Lower leg skin (tissue), 4 donors: Measurements from ENCODE around the gene KCNJ2. TPM values are rescaled to one million over a fixed set of nuclear protein-coding genes. Genes with fewer than 3 reads are reported as not detected.

Experiments
- DNase-seq, 2 donors: peaks; one replicate each; pipeline ENCODE4 v3.0.0-alpha.2; 2019; ENCODE audit warnings: low spot score in 2 of 2
- H3K4me3 ChIP-seq: fragments of 200-600 bp; sonication (generic); 2 replicates; pipeline ENCODE4 v1.5.1; 2017; ENCODE audit warnings: mild to moderate bottlenecking, low read depth; ENCODE audit not compliant: poor library complexity, severe bottlenecking
- CTCF ChIP-seq, 3 donors: fragments of 450-650 bp; IDR thresholded peaks; one replicate each; pipeline ENCODE4 v1.5.1; 2016; ENCODE audit warnings: antibody characterized with exemption in 3 of 3, mild to moderate bottlenecking in 3 of 3, moderate library complexity in 2 of 3
- POLR2A ChIP-seq, 2 donors: fragments of 450-650 bp; IDR thresholded peaks; one replicate each; pipeline ENCODE4 v1.6.1; 2016 to 2017; ENCODE audit warnings: antibody characterized with exemption in 2 of 2, mild to moderate bottlenecking in 1 of 2, moderate library complexity in 1 of 2
- WGBS, 2 donors: methylation state at CpG; one replicate each; pipeline ENCODE4 v1.1.5; 2018; 5-methylcytosine and 5-hydroxymethylcytosine counted together
- intact Hi-C: fragments of 100-400 bp; cut with DNase I; formaldehyde crosslinking; loops from one replicate; pipeline ENCODE4 v1.15.0; 2023; ENCODE audit warnings: low total_unique reads
- total RNA-seq, 4 donors: library from RNA; depleted of rRNA; stranded (reverse); fragments of >200 nt; gene quantifications; one replicate each; pipeline ENCODE4 v1.1.0, GENCODE V29; 2016

The KCNJ2 gene
- 10 to 100 TPM in 2 of 4 donors, 1 to 10 TPM in 2; 5.6 to 11.4 (median 9.7) TPM for total RNA-seq

GRCh38 chr17:70168977-70169708 lies at the start of gene KCNJ2:
Gene KCNJ2 (plus strand): TSS chr17:70169532. CDS start chr17:70175040, 5,508 bp downstream.
- peak within 1 kb of the TSS; percentile 41 for H3K4me3 ChIP-seq
- DNase-seq, result peak; percentile 77 to 96
- WGBS, 2 donors, result 0% methylated on average over 40 to 61 of the region's 67 CpGs
- peak in 1 of 2 donors; percentile 9 for TF ChIP-seq POLR2A (IDR thresholded peaks at IDR 0.05)
- no peak for TF ChIP-seq CTCF (IDR thresholded peaks at IDR 0.05)
- intact Hi-C loops, result no loop called here

- WGBS, 2 donors, result 91 to 100% methylated on average over 1 of the region's 1 CpG
- TF ChIP-seq CTCF (IDR thresholded peaks at IDR 0.05) (no peak), POLR2A (IDR thresholded peaks at IDR 0.05) (no peak)
- no peak overlapping the region for H3K4me3 ChIP-seq
- DNase-seq, result no peak
- intact Hi-C loops, result no loop called here
These were observed 49.8 kb upstream of the KCNJ2 start for GRCh38 chr17:70119545-70119944.

GRCh38 chr17:70119983-70120382 lies 49.3 kb upstream of the KCNJ2 start:
- 57 to 60% methylated on average over 2 of the region's 2 CpGs for WGBS, 2 donors
- intact Hi-C loops, result no loop called here
- no peak overlapping the region for H3K4me3 ChIP-seq
- DNase-seq, result no peak
- TF ChIP-seq CTCF (IDR thresholded peaks at IDR 0.05) (no peak), POLR2A (IDR thresholded peaks at IDR 0.05) (no peak)

- no peak overlapping the region for H3K4me3 ChIP-seq
- DNase-seq, result no peak
- 74 to 90% methylated on average over 4 of the region's 4 CpGs for WGBS, 2 donors
- TF ChIP-seq POLR2A (IDR thresholded peaks at IDR 0.05) (no peak), CTCF (IDR thresholded peaks at IDR 0.05) (no peak)
- intact Hi-C loops, result no loop called here
These were observed 48.9 kb upstream of the KCNJ2 start for GRCh38 chr17:70120425-70120824.

- WGBS, 2 donors, result 58 to 67% methylated on average over 3 of the region's 3 CpGs
- no peak for TF ChIP-seq POLR2A (IDR thresholded peaks at IDR 0.05)
- TF ChIP-seq CTCF (IDR thresholded peaks at IDR 0.05), result no peak
- intact Hi-C loops, result no loop called here
- no peak overlapping the region for H3K4me3 ChIP-seq
- DNase-seq, result no peak
These were observed 48.2 kb upstream of the KCNJ2 start for GRCh38 chr17:70121126-70121525.

- H3K4me3 ChIP-seq, result no peak overlapping the region
- intact Hi-C loops, result no loop called here
- WGBS, 2 donors, result 44 to 57% methylated on average over 2 of the region's 2 CpGs
- DNase-seq, result no peak
- TF ChIP-seq POLR2A (IDR thresholded peaks at IDR 0.05), result no peak
- TF ChIP-seq CTCF (IDR thresholded peaks at IDR 0.05), result no peak
These were observed 46.1 kb upstream of the KCNJ2 start for GRCh38 chr17:70123193-70123592.
